Left kidney (tissue), 2 donors: ENCODE data around the gene ZNF175. TPM values are rescaled to one million over a fixed set of nuclear protein-coding genes. Genes with fewer than 3 reads are reported as not detected.

Experiments
- DNase-seq: peaks from one replicate; pipeline ENCODE4 v3.0.0-alpha.2; 2013
- polyA plus RNA-seq: library from polyadenylated mRNA; unstranded; fragments of 120-200 nt; gene quantifications from one replicate; pipeline ENCODE4 v1.2.1, GENCODE V29; 2013; ENCODE audit not compliant: insufficient read length

The ZNF175 gene
- polyA plus RNA-seq, 1 donor, result 22.3 TPM

- no peak for DNase-seq
These were observed 16.4 kb downstream of the ZNF175 start for GRCh38 chr19:51587264-51588191.

DNA sequence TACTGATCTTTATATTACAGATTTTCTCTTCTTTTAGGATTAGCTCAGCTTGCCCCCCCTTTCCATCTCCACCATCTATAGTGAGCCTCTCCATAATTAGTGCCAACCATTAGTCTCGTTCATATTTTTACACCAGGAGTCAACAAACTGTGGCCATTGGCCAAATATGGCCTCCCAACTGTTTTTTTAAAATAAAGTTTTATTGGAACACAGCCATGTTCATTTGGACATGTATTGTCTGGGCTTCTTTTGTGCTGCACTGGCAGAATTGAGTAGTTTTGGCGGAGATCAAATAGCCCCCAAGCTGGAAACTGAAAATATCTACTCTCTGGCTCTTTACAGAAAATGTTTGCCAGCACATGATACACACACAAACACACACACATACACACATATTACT lies 18.4 kb downstream of the ZNF175 start:
- DNase-seq, result no peak

DNA sequence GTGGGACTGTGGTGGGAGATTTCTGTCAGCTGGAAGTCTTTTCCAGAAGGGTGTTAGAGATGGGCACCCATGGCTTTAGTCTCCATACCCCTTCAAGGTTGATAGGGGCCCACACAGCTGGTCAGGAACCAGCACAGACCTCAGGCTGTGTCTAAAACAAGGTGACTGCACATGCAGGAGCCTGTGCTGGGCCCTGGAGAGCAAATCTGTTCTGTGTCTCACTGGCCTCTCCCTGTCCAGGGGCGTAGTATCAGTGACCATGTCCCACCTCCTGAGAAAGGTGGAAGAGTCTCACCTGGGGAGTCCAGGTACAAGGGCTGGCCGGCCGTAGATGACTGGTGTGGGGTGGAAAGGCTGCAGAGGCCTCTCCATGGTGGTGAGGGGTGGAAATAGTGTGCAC lies 19.4 kb downstream of the ZNF175 start:
- no peak for DNase-seq

DNA sequence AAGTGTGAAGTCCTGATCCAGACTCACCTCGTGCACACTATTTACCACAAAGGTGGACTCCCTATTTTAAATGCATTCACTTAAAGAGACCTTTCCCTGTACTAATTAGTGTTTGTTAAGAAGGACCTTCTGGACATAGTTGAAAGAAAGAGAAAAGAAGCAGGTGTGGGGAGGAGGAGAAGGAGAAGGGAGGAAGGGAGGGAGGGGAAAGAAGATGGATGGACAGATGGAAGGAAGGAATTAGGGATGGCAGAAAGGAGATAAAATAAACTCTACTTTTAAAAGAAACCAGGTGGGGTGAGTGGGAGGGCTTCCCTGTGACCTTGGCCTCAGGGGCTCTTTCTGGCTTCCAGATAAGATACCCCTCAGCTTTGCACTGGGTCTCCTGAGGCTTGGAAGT lies 21.4 kb downstream of the ZNF175 start:
- DNase-seq, result no peak

DNA sequence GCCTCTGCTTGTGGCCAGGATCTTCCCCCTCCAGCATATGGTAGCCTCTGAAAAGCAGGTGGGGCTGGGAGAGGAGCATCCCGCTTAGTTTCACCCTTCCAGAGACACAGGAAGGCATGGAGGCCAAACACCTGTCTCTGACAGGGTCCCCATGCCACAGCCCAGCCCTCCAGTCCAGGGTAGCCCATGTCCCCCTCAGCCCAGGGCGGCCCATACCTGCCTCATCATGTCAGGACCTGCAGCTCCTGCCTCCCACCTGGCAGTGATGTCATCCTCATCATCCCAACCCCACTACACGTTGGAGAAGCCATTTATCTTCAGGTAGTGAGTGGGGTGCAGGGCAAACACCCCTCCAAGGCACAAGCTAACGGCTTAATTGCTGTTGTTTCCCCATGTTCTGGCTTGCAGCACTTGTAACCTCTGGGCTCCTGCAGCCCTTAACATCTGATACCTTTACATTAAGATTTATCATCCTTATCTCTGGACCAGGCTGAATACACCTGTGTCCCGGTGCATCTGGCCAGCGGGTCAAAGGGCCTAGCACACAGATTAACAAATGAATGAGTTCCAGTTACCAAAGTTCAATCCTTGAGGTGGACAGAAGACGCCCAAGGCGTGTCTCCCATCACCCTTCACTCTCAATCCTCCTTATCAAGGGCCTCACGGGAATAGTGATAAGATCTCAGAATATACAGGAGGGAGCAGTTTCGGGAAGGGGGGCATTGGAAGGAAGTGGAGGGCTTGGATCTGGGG lies 22.2 kb downstream of the ZNF175 start:
- DNase-seq, result no peak

DNA sequence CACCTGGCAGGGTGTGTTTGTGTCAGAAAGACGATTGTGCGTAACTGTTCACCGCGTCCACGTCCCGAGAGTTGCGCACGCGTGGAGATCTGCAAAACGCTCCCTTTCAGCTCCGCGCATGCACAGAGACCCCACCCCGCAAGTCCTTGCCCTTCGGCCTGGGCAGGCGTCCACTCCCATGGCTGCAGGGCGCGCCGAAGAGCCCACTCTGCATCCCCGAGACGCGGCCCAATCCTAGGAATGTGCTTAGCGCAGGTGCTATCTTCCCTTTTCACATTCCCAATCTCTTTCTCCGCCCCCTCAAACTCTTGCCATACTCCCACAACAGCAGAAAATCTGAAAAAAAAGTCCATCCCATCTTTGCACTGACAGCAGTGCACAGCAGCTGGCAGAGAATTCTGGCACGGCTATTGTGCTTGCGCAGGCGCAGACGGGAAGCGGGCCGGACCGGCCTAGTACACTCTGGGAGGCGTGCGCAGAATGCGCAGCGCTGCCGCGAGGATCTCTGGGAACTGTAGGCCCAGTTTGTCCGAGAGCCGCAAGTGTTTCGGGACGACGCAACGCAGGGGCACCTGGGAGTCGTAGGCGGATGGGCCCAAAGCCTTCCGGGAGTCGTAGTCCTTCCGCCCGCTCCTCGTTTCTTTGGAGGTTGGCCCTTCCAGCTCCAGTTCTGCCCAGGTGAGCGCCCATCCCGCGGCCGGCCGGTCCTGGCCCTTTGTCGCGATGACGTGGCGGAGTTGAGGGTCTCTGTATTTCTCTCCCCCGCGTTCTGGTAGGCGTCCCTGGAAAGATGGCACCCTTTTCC lies 23.1 kb downstream of the ZNF175 start:
- peak; percentile 96 for DNase-seq

DNA sequence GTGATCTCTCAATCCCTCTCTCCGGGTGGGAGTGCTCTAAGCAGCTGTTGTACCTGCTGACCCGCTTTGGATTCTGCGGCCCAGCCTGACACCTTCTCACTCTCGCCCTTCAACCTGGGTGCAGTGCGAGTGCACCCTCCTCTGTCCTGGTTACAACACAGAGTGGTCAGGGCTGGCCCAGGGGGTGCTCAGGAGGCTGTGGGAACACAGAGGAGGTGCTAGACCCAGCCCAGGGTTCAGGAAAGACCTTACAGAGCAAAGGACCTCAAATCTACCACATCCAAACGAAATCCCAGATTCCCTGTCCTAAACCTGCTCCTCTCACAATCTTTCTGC lies 23.7 kb downstream of the ZNF175 start:
- no peak for DNase-seq

DNA sequence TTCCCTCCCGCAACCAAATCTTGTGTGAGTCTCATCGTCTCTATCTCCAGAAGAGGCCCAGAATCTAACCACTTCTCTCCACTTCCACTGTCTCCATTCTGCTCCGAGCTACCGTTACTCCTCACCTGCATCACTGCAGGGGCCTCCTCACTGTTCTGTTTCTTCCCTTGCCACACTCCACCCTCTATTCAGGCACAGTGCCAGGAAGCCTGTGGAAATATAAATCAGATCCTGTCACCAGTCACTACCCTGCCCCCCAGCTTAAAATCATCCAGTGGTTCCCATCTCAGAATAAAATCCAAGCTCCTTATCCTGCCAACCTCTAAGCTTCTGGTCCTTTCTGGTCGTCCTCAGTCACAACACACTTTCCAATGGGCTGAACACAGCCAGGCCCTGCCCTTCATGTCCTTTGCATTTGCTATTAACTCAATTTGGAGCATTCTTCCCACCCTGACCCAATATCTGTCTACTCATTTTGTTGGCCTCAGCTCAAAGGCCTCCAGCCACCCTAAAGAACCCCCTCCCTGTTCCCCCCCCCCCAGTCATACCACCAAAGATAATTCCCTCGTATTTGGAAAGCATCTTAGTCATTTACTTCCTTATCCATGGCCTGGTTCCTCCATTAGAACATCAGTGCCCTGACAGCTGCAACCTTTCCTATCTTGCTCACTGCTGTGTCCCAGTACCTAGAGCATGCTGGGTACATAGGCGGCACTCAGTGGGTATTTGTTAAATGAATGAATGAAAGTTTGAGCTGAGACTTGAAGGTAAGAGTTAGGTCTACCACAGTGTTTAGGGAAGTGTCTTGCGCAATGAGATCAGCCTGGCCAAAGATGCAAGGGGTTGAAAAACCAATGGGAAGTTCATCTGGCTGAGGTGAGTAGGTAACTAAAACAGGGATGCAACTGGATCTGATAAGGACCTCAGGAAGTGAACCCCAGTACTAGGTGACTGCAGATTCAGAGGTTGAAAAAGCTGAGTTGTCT lies 24.4 kb downstream of the ZNF175 start:
- no peak for DNase-seq

DNA sequence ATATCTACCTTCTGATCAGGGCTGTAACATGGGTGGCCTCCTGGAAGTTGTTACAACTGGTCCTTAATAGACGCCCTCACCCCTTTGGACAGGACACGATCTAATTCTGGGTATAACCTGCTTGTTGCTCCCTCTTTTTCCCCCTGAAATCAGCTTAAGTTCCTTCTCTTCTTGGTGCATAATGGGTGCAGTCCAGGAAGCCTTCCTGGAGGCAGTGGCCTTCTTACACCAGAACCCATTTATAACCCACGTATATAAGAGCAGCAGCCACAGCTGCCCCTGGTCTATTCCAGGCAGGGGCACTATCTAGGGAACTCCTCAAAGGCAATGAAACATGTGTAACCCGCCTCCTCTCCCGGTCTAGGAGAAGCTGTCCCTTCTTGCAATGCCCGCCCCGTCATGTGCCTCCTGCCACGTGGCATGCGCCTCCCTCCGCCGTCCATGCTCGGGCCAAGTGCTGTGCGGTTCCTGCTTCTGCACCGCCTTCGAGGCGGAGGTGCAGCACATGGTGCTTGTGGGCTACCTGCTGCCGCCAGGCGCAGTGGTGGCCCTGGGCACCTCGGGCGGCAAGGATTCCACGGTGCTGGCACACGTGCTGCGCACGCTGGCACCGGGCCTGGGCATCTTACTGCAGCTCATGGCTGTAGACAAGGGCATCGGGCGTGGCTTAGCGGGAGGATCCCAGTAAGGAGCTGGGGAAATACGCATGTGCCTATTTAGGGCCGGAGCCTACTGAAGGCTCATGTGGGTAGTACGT lies 27.3 kb downstream of the ZNF175 start:
- no peak for DNase-seq

DNA sequence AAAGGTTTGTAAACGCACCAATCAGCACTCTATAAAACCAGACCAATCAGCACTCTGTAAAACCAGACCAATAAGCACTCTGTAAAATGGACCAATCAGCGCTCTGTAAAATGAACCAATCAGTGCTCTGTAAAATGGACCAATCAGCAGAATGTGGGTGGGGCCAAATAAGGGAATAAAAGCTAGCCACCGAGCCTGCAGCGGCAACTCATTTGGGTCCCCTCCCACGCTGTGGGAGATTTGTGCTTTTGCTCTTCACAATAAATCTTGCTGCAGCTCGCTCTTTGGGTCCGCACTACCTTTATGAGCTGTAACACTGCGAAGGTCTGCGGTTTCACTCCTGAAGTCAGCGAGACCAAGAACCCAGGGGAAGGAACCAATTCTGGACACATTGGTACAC lies 28.0 kb downstream of the ZNF175 start:
- no peak for DNase-seq

- no peak for DNase-seq
These were observed 30.0 kb downstream of the ZNF175 start for GRCh38 chr19:51600940-51601580.

DNA sequence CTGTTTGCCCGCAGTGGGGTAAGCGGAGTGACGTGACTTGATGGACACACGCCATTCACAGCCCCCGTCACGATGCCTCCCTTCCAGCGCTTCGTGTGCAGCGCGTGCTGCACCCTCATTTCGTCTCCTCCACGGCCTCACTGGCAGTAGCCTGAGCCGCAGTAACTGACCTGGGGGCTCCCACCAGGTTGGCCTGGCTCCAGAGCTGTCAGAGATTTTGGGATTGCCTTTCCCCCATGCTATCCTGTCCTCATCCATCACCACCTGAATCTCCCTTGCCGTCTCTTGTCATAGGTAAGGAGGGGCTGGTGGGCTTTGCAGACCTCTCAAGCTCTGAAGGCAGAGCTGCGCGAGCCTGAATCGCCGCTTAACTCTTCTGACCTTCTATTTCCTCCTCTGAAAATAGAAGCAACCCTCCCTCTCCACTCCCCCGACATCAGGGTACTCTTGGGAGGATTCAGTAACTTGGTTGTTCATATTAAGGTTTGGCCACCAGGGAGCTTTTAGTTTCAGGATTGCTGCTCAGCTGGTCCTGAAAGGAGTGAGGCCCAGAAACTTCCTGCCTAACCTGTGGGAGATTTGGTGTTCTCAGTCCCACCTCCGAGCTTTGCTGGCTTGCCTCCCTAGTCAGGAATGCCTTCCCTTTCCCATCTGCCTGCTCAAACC lies 31.2 kb downstream of the ZNF175 start:
- DNase-seq, result no peak

DNA sequence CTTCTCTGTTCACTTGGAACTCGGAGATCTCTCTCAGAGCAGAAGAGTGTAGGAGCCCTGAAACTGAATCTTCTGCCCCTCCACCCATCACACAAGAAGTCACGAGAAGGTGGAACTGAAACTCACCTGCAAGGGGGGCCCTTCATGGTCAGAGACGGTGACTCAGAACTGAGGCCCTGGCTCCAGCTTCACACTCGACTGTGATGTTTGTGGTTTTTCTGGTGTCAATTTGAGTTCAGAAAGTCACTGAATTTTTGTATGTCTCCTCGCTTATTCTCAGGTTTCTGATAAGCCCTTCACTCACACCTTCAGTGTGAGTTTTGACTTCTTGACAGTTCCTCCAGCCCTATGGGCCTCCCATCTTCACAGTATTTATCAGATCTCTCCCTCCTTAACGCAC lies 36.0 kb downstream of the ZNF175 start:
- no peak for DNase-seq

DNA sequence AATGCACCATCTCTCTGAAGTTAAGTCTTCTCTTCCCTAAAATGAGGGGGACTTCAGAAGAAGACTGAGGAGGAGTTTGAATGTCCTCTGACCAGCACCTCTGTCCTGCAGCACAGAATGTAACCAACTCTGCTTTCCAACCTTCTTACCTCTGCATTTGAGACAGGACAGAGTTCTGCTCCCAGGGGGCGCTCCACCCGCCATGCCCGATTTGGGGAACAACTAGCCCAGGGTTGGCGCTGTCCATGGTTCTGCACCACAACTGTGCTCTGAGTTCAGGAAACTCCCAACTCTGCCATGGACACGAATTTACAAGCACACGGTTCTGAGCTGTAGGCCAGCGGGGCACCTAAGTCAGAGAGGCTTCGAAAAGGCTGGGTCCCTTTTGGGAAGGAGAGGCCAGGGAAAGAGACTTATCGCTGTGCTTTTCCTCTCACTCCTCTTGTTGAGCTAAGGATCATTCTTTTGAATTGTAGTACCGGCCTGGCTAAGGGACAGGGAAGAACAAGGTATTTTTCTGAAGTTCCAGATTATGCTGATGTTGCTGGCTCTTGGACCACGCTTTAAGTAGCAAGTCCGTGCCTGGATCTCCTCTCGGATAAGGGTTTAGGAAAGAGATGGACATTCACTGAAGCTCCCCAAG lies 37.0 kb downstream of the ZNF175 start:
- peak; percentile 75 for DNase-seq

DNA sequence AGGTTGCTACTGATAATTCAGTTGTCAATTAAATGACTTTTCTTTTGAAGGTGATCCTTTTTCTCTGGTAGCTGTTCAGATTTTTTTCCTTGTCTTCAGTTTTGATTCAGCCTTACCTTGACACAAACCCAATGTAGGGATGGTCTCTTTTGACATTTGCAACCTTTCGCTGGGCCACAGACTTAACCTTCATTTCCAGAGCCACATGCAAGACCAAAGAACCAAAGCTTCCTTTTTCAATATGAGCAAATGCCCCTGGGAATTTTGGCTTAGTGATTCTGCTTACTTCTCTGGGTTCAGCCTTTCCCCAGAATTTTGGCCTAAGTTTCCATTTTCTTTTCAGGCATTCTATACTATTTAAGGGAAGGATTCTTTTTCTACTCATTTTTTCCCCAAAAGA lies 39.5 kb downstream of the ZNF175 start:
- DNase-seq, result no peak

- no peak for DNase-seq
These were observed 43.7 kb downstream of the ZNF175 start for GRCh38 chr19:51614789-51615188.

GRCh38 chr19:51615991-51616390 lies 44.9 kb downstream of the ZNF175 start:
- no peak for DNase-seq

DNA sequence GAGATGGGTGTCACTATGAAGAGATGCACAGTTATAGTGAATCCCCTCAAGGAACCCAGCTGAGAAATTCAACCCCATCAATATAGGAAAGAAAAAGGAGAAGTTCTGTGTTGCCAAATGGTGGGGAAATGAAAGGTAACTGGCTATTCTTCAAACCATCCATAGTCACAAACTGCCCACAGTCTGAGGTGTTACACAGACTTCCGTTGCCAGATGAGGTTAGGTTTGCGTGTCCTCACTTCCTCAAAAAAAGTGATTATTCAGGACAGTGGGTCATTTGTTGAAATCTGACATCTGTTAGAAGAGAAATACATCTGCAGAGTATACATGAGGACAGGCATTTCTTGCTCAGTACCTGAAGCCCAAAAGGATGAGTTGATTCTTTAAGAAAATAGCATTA lies 50.1 kb downstream of the ZNF175 start:
- no peak for DNase-seq

DNA sequence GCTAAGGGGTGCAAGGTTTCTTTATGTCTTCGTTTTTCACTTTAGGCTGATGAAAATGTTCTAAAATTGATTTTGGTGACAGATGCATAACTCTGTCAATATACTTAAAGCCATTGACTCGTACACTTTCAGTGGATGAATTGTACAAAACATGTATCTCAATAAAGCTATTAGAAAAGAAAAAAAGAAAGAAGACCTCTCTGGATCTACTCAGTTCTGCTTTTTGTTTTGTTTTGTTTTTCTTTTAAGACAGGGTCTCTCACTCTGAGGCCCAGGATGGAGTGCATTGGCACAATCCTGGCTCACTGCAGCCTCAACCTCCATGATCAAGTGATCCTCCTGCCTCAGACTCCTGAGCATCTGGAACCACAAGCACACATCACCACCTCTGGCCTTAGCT lies 55.6 kb downstream of the ZNF175 start:
- DNase-seq, result no peak
